GM19351 (cell line): ENCODE measurements around the gene CDC5L.
A peak's percentile ranks its signal among the peaks of the same experiment; 100 is the strongest.

Source experiments
- ATAC-seq: cut with Tn5 transposase; IDR thresholded peaks from one replicate; pipeline ENCODE4 v1.9.1; 2021; ENCODE audit warnings: mild to moderate bottlenecking, moderate library complexity; ENCODE audit not compliant: unreplicated experiment

The CDC5L gene

GRCh38 chr6:44373051-44373450, 14.5 kb upstream of the CDC5L start:
- ATAC-seq, result no peak

- no peak for ATAC-seq
These were observed 13.7 kb upstream of the CDC5L start for GRCh38 chr6:44373787-44374186.

DNA sequence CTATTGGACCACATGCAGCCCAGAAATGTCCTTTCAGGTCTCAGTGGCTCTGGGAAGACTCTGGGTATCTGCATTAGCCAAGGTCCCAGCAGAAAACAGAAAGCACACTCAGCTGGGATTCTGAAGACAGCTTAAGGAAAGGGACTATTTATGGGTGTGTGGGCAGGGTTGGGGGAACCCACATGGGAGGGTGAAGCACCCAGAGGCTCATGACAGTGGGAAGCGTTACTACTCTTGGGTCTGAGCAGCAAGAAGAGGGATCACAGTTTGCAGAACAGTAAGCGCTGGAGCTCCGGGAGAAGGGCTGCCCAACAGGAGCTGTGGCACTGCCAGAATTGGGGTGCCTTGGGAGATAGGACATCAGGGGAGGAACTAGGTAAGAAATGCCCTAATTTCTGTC, 12.4 kb upstream of the CDC5L start:
- no peak for ATAC-seq

DNA sequence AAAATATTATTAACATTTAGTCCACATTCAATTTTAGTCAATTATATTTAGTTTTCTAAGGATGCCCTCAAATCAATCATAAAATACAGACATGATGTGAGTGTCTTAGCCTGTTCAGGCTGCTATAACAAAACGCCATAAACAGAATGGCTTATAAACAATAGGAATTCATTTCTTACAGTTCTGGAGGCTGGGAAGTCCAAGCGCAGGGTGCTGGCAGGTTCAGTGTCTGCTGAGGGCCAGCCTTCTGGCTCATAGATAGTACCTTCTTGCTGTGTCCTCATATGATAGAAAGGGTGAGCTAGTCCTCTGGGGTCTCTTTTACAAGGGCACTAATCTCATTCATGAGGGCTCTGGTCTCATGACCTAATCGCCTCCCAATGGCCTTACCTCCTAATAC, 10.0 kb upstream of the CDC5L start:
- ATAC-seq, result no peak

GRCh38 chr6:44377971-44378370, 9.5 kb upstream of the CDC5L start:
- no peak for ATAC-seq

- no peak for ATAC-seq
These were observed 5.8 kb upstream of the CDC5L start for GRCh38 chr6:44381739-44382138.

DNA sequence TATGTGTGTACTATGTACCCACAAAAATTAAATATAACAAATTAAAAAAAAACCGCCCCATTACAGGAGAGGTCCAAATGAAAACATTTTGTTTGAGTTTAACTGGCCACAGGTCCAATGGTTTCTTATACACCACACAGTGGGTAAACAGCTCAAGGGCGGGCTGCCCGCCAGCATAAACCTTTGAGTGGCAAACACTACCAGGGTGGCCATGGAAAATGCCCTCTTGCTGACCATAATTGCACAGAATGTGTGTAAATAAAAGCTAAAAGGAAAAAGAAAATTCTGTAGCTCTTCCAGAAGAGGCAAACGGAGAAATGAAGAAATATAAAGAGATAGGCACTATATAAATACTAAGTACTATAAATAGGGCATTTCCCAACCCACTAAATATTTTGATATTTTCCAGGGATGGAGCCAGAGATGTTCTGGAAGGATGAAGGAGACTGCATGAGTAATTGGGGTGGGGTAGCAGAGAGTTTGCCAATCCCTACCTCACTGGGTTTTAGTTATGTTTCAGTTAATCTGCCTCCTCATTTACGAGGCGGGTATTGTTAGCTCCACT, 1.1 kb upstream of the CDC5L start:
- no peak for ATAC-seq

DNA sequence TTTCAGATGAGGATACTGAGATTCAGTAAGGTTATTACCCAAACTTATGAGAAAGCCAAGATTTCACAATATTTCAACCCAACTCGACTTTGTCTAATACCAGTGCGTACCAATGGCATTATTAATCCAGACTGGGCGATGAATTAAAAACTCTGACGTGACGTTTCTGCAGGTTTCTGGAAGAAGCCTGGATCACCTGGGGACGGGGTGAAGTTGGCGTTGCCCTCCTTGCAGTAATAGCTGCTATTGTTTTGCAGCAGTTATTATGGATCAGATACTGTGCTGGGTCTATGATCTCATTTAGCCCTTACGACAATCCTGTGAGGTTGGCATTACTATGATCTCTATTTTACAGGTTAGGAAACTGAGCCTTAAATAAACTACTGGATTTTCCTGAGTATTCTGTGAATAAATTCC, 569 bp upstream of the CDC5L start:
- ATAC-seq, result no peak

- ATAC-seq, result peak; percentile 1
These were observed 605 bp downstream of the CDC5L start for GRCh38 chr6:44388135-44388487.

- ATAC-seq, result no peak
These were observed 1.4 kb downstream of the CDC5L start for GRCh38 chr6:44388887-44389286.

GRCh38 chr6:44390158-44390683, 2.7 kb downstream of the CDC5L start:
- ATAC-seq, result no peak

DNA sequence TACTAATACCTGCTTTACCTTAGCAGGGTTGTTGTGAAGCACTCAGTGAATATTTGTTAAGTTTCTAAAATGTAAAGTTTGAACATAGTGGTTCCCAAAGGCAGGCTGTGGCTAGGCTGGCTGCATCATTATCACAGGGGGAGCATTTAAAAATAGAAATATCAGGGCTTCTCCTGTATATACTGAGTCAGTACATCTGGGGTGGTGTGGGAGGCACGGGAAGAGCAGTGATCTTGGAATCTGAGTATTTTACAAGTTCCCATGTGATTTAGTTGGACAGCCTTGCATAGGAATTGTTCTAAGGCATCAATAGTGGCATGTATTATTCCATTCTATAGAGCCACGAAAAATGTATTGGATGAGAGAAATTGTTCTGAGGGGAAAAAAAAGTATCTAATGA, 8.0 kb downstream of the CDC5L start:
- no peak for ATAC-seq

GRCh38 chr6:44396968-44397367, 9.5 kb downstream of the CDC5L start:
- ATAC-seq, result no peak

- no peak for ATAC-seq
These were observed 10.1 kb downstream of the CDC5L start for GRCh38 chr6:44397424-44398164.

GRCh38 chr6:44399991-44400390, 12.5 kb downstream of the CDC5L start:
- no peak for ATAC-seq

DNA sequence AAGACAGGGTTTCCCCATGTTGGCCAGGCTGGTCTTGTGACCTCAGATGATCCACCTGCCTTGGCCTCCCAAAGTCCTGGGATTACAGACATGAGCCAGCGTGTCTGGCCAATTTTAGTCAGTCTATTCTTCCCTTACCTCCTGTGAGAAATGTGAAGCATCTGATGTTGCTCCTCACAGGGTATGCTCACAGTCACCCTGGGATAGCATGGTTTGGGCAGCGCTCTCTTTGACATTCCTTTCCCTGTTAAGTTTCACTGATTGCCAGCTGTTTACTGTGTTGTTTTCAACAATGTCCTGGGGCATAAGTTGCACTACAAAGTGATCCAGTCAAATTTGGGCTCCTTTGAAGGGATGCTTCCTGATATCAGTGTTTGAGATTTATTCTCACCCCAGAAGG, 13.1 kb downstream of the CDC5L start:
- ATAC-seq, result no peak

GRCh38 chr6:44401138-44401537, 13.6 kb downstream of the CDC5L start:
- no peak for ATAC-seq

- no peak for ATAC-seq
These were observed 16.7 kb downstream of the CDC5L start for GRCh38 chr6:44404022-44404714.

DNA sequence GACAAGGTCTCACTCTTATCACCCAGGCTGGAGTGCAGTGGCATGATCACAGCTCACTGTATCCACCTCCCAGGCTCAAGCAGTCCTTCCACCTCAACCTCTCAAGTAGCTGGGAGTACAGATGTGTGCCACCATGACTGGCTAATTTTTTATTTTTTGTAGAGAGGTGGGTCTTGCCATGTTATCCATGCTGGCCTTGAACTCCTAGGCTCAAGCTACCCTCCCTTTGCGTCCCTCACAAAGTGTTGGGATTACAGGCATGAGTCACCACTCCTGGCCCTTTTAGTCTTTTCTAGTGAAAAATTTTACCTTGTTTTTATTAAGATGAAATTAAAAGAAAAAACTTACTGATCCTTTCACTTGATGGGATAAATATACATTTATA, 17.2 kb downstream of the CDC5L start:
- no peak for ATAC-seq

GRCh38 chr6:44407951-44408670, 20.6 kb downstream of the CDC5L start:
- ATAC-seq, result no peak

GRCh38 chr6:44409207-44409794, 21.8 kb downstream of the CDC5L start:
- ATAC-seq, result no peak
